HEK293 (cell line): ENCODE results near the gene CAMSAP3.

Experiments
- CTCF ChIA-PET: fragments of 350-600 bp; formaldehyde crosslinking; extraction: SDS; loops from one replicate; lab custom pipeline; 2021; ENCODE audit warnings: antibody characterized with exemption; lab: Yijun Ruan, JAX
- POLR2A ChIA-PET: fragments of 300-600 bp; formaldehyde crosslinking; extraction: SDS; loops from one replicate; lab custom pipeline; 2020; ENCODE audit warnings: antibody characterized with exemption, inconsistent platforms; lab: Yijun Ruan, JAX
- H3K27ac ChIP-seq: fragments of 200-500 bp; sonication (Bioruptor generic); 2 replicates; pipeline ENCODE4 v1.5.1; 2014; ENCODE audit warnings: low read depth, low read length, control low read depth, inconsistent platforms; ENCODE audit errors: extremely low read depth
- H3K36me3 ChIP-seq, 2 experiments: fragments of 200-500 bp in 1 of 2; sonication (Bioruptor generic) in 1 of 2; 1 replicate in 1 of 2; 2 replicates in 1 of 2; pipeline ENCODE4 v1.5.1; 2014 to 2017; ENCODE audit warnings: inconsistent platforms in 2 of 2, low read length in 2 of 2; ENCODE audit not compliant: control insufficient read depth in 2 of 2, insufficient read depth in 1 of 2
- H3K4me1 ChIP-seq: fragments of 200-500 bp; sonication (Bioruptor generic); 2 replicates; pipeline ENCODE4 v1.5.1; 2014; ENCODE audit warnings: mild to moderate bottlenecking, low read length, inconsistent platforms; ENCODE audit not compliant: control insufficient read depth, insufficient read depth
- H3K4me3 ChIP-seq: 2 replicates; pipeline ENCODE4 v1.5.1; 2011; ENCODE audit warnings: low read depth, mild to moderate bottlenecking, control low read depth, low read length, moderate library complexity
- H3K9me3 ChIP-seq: fragments of 200-500 bp; sonication (Bioruptor generic); 2 replicates; pipeline ENCODE4 v1.5.1; 2014; ENCODE audit warnings: low read depth, low read length, inconsistent platforms; ENCODE audit not compliant: control insufficient read depth, insufficient read depth
- FEZF1 ChIP-seq: fragments of 450-650 bp; formaldehyde crosslinking; IDR thresholded peaks from 2 replicates; pipeline ENCODE4 v1.5.1; 2016; ENCODE audit warnings: missing biosample characterization, missing genetic modification characterization
- GLIS2 ChIP-seq: fragments of 450-650 bp; formaldehyde crosslinking; IDR thresholded peaks from 2 replicates; pipeline ENCODE4 v1.5.1; 2016; ENCODE audit warnings: missing biosample characterization, missing genetic modification characterization
- HOXD13 ChIP-seq: sonication (generic); formaldehyde crosslinking; IDR thresholded peaks from 2 replicates; pipeline ENCODE4 v1.8.0; 2022; ENCODE audit warnings: missing genetic modification reagents, borderline replicate concordance
- KLF10 ChIP-seq: fragments of 450-650 bp; IDR thresholded peaks from 2 replicates; pipeline ENCODE4 v1.5.1; 2018; ENCODE audit warnings: missing biosample characterization, mild to moderate bottlenecking, missing genetic modification characterization
- KLF17 ChIP-seq: fragments of 450-650 bp; formaldehyde crosslinking; IDR thresholded peaks from 2 replicates; pipeline ENCODE4 v1.5.1; 2016; ENCODE audit warnings: missing biosample characterization, missing genetic modification characterization
- SCRT1 ChIP-seq: fragments of 450-650 bp; formaldehyde crosslinking; IDR thresholded peaks from 2 replicates; pipeline ENCODE4 v1.5.1; 2016; ENCODE audit warnings: missing biosample characterization, missing genetic modification characterization, borderline replicate concordance
- SP2 ChIP-seq: fragments of 450-650 bp; formaldehyde crosslinking; IDR thresholded peaks from 2 replicates; pipeline ENCODE4 v1.5.1; 2016; ENCODE audit warnings: missing biosample characterization, missing genetic modification characterization
- SP3 ChIP-seq: fragments of 450-650 bp; formaldehyde crosslinking; IDR thresholded peaks from 2 replicates; pipeline ENCODE4 v1.5.1; 2016; ENCODE audit warnings: missing biosample characterization, missing genetic modification characterization
- ZBTB17 ChIP-seq: fragments of 450-650 bp; formaldehyde crosslinking; IDR thresholded peaks from 2 replicates; pipeline ENCODE4 v1.5.1; 2016; ENCODE audit warnings: missing biosample characterization, missing genetic modification characterization
- ZFP3 ChIP-seq: fragments of 450-650 bp; formaldehyde crosslinking; IDR thresholded peaks from 2 replicates; pipeline ENCODE4 v1.5.1; 2016; ENCODE audit warnings: low read depth, missing biosample characterization, missing genetic modification characterization
- ZIC2 ChIP-seq: fragments of 450-650 bp; formaldehyde crosslinking; IDR thresholded peaks from 2 replicates; pipeline ENCODE4 v1.5.1; 2016; ENCODE audit warnings: missing biosample characterization, missing genetic modification characterization
- ZNF112 ChIP-seq: fragments of 450-650 bp; formaldehyde crosslinking; IDR thresholded peaks from 2 replicates; pipeline ENCODE4 v1.5.0; 2017; ENCODE audit warnings: missing biosample characterization, missing genetic modification characterization
- ZNF175 ChIP-seq: fragments of 450-650 bp; formaldehyde crosslinking; IDR thresholded peaks from 2 replicates; pipeline ENCODE4 v1.5.1; 2016; ENCODE audit warnings: missing biosample characterization, missing genetic modification characterization
- ZNF2 ChIP-seq: fragments of 450-650 bp; formaldehyde crosslinking; IDR thresholded peaks from 2 replicates; pipeline ENCODE4 v1.5.1; 2016; ENCODE audit warnings: missing biosample characterization, missing genetic modification characterization
- ZNF221 ChIP-seq: fragments of 450-650 bp; formaldehyde crosslinking; IDR thresholded peaks from 2 replicates; pipeline ENCODE4 v1.5.1; 2017; ENCODE audit warnings: missing biosample characterization, missing genetic modification characterization, borderline replicate concordance
- ZNF223 ChIP-seq: fragments of 450-650 bp; formaldehyde crosslinking; IDR thresholded peaks from 2 replicates; pipeline ENCODE4 v1.5.1; 2016; ENCODE audit warnings: missing biosample characterization, missing genetic modification characterization
- ZNF366 ChIP-seq: fragments of 450-650 bp; formaldehyde crosslinking; conservative IDR thresholded peaks from 2 replicates; pipeline ENCODE4 v1.5.1; 2016; ENCODE audit warnings: missing biosample characterization, missing genetic modification characterization
- ZNF426 ChIP-seq: fragments of 450-650 bp; formaldehyde crosslinking; IDR thresholded peaks from 2 replicates; pipeline ENCODE4 v1.5.1; 2017; ENCODE audit warnings: missing biosample characterization, missing genetic modification characterization, mild to moderate bottlenecking, inconsistent platforms, moderate library complexity
- ZNF558 ChIP-seq: fragments of 450-650 bp; formaldehyde crosslinking; IDR thresholded peaks from 2 replicates; pipeline ENCODE4 v1.5.1; 2016; ENCODE audit warnings: missing biosample characterization, missing genetic modification characterization
- ZNF560 ChIP-seq: fragments of 450-650 bp; formaldehyde crosslinking; IDR thresholded peaks from 2 replicates; pipeline ENCODE4 v1.5.1; 2017; ENCODE audit warnings: missing biosample characterization, missing genetic modification characterization, borderline replicate concordance
- ZNF596 ChIP-seq: fragments of 450-650 bp; IDR thresholded peaks from 2 replicates; pipeline ENCODE4 v1.5.0; 2018; ENCODE audit warnings: missing biosample characterization, mild to moderate bottlenecking, missing genetic modification characterization, moderate library complexity
- ZNF600 ChIP-seq: fragments of 450-650 bp; formaldehyde crosslinking; IDR thresholded peaks from 2 replicates; pipeline ENCODE4 v1.5.1; 2016; ENCODE audit warnings: missing biosample characterization, missing genetic modification characterization
- ZNF610 ChIP-seq: fragments of 450-650 bp; formaldehyde crosslinking; IDR thresholded peaks from 2 replicates; pipeline ENCODE4 v1.5.1; 2016; ENCODE audit warnings: missing biosample characterization, missing genetic modification characterization, borderline replicate concordance
- ZNF624 ChIP-seq: fragments of 450-650 bp; formaldehyde crosslinking; IDR thresholded peaks from 2 replicates; pipeline ENCODE4 v1.5.1; 2017; ENCODE audit warnings: missing biosample characterization, missing genetic modification characterization
- ZNF677 ChIP-seq: fragments of 450-650 bp; IDR thresholded peaks from 2 replicates; pipeline ENCODE4 v1.5.0; 2018; ENCODE audit warnings: missing biosample characterization, mild to moderate bottlenecking, missing genetic modification characterization, moderate library complexity
- TF ChIP-seq, protein P1 (sequence below): fragments of 450-650 bp; formaldehyde crosslinking; IDR thresholded peaks from 2 replicates; pipeline ENCODE4 v1.5.1; 2016; ENCODE audit warnings: missing biosample characterization, missing genetic modification characterization
- TF ChIP-seq, protein P2 (sequence below): fragments of 450-650 bp; formaldehyde crosslinking; IDR thresholded peaks from 2 replicates; pipeline ENCODE4 v1.5.1; 2016; ENCODE audit warnings: missing biosample characterization, missing genetic modification characterization, low read depth
- TF ChIP-seq, protein P3 (sequence below): fragments of 450-650 bp; formaldehyde crosslinking; IDR thresholded peaks from 2 replicates; pipeline ENCODE4 v1.5.1; 2017; ENCODE audit warnings: missing biosample characterization, missing genetic modification characterization

The CAMSAP3 gene

DNA sequence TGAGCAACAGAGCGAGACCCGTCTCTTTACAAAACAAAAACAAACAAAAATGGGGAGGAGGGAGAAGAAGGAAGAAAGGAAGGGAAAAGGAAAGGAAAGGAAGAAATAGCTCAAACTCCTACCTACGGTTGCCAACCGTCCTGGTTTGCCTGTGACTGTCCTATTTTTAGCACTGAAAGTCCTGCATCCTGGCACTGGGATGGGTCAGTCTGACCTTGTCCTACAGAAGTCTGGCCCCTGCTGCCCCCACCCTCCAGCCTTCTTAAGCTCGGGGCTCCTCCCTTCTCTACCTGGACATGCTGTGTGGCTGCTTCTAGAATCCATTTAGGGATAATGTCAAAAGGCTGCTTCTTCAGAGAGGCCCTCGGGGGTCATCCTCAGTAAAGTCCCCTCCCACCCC, 40.0 kb downstream of the CAMSAP3 start:
- ChIA-PET POLR2A (interaction anchor here (0.6 to 1.1 kb wide), 4 partner anchors 8 to 1513 kb away, joined by 3 to 4 read pairs (median 3); partner anchors contain the start of gene TRAPPC5), CTCF (interaction anchor here (0.6 to 0.7 kb wide), 2 partner anchors 175 to 264 kb away, joined by 3 read pairs; no protein-coding TSS in a partner anchor)
- Histone ChIP-seq H3K4me3 (no peak overlapping the region), H3K4me1 (peaks cover 1% of the 10 kb centered on the region; the same call in 1 of the 2 replicates), H3K36me3 (peaks cover 7 to 18% of the 10 kb centered on the region in 2 experiments; a peak in 2 of 3 replicates), H3K27ac (no peak overlapping the region), H3K9me3 (no peaks in the 10 kb centered on the region)
- no peak for TF ChIP-seq ZFP3 (tag by site-specific recombination)
- TF ChIP-seq ZNF366 (tag by site-specific recombination): peak; percentile 57

- H3K4me3 ChIP-seq: no peak overlapping the region; the same call in 1 of the 2 replicates
- CTCF ChIA-PET: no interaction called here
- no peaks in the 10 kb centered on the region for H3K9me3 ChIP-seq
- H3K27ac ChIP-seq: no peak overlapping the region; the same call in 1 of the 2 replicates
- TF ChIP-seq ZNF426 (tag by site-specific recombination) (no peak), ZNF624 (tag by site-specific recombination) (no peak), KLF17 (tag by site-specific recombination) (no peak), SCRT1 (tag by site-specific recombination) (no peak), ZNF223 (no peak), ZNF600 (no peak), SP2 (tag by site-specific recombination) (no peak), ZNF610 (tag by site-specific recombination) (no peak), ZNF2 (tag by site-specific recombination) (no peak), ZNF112 (tag by site-specific recombination) (no peak), ZNF596 (tag by site-specific recombination) (no peak), ZIC2 (tag by site-specific recombination) (no peak), ZNF560 (no peak)
- TF ChIP-seq, protein P1, sequence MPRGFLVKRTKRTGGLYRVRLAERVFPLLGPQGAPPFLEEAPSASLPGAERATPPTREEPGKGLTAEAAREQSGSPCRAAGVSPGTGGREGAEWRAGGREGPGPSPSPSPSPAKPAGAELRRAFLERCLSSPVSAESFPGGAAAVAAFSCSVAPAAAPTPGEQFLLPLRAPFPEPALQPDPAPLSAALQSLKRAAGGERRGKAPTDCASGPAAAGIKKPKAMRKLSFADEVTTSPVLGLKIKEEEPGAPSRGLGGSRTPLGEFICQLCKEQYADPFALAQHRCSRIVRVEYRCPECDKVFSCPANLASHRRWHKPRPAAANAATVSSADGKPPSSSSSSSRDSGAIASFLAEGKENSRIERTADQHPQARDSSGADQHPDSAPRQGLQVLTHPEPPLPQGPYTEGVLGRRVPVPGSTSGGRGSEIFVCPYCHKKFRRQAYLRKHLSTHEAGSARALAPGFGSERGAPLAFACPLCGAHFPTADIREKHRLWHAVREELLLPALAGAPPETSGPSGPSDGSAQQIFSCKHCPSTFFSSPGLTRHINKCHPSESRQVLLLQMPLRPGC: no peak
- TF ChIP-seq, protein P2, sequence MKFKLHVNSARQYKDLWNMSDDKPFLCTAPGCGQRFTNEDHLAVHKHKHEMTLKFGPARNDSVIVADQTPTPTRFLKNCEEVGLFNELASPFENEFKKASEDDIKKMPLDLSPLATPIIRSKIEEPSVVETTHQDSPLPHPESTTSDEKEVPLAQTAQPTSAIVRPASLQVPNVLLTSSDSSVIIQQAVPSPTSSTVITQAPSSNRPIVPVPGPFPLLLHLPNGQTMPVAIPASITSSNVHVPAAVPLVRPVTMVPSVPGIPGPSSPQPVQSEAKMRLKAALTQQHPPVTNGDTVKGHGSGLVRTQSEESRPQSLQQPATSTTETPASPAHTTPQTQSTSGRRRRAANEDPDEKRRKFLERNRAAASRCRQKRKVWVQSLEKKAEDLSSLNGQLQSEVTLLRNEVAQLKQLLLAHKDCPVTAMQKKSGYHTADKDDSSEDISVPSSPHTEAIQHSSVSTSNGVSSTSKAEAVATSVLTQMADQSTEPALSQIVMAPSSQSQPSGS (tag by site-specific recombination): no peak
- no peaks in the 10 kb centered on the region for H3K4me1 ChIP-seq
- H3K36me3 ChIP-seq: peaks cover 7 to 18% of the 10 kb centered on the region in 2 experiments; a peak in 2 of 3 replicates
- POLR2A ChIA-PET: interaction anchor here (0.6 kb wide), 1 partner anchor 138 kb away, joined by 3 read pairs; no protein-coding TSS in a partner anchor
Observed at GRCh38 chr19:7636317-7636690, 40.6 kb downstream of the CAMSAP3 start.

DNA sequence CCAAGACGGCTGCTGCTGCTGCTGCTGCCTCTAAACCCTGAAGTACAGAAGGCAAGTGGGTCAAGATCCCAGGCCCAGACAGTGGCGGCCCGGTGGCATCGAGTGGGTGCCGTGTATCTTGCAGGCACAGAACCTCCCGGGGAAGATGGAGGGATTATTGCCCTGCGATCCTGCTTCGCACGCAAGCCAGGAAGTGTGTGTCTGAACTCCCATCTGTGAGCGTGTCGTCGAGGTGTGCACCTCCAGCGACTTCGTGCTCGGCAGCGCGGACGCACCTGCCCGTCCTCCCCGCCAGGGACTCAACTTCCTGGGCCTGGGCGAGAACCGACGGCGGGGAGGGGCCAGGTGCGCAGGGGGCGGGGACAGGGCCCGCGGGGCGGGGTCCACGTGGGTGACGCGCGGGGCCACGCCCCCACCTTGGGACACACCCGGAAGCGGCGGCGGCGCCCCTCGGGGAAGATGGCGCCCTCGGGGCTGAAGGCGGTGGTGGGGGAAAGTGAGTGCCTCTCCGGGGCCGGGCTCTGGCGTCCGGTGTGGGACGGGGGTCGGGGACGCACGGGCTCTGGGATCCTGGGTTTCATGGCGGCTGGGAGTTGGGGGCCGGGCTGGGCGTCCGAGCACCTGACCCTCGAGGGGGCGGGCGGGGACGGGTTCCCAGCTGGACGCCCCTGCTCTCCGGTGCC, 41.2 kb downstream of the CAMSAP3 start, which contains the start of gene STXBP2:
STXBP2 (plus strand) TSS at position 420 of the 683 bp plus-strand sequence; CDS start at position 460, 40 bp downstream.
- Histone ChIP-seq H3K27ac (peak within 1 kb of the TSS; percentile 29; the same call in 1 of the 2 replicates), H3K9me3 (no peaks in the 10 kb centered on the region), H3K4me3 (peak within 1 kb of the TSS; percentile 83), H3K36me3 (peaks cover 7 to 15% of the 10 kb centered on the region in 2 experiments; a peak in 2 of 3 replicates), H3K4me1 (no peaks in the 10 kb centered on the region)
- ChIA-PET CTCF (interaction anchor here (0.5 to 2.0 kb wide), 3 partner anchors 44 to 68 kb away, joined by 3 to 7 read pairs (median 5); partner anchors contain the start of gene TRAPPC5), POLR2A (interaction anchor here (1.4 kb wide), 2 partner anchors 7 to 13 kb away, joined by 6 to 7 read pairs; partner anchors contain the start of genes PET100 and XAB2)
- TF ChIP-seq GLIS2 (tag by site-specific recombination) (no peak), ZBTB17 (peak; percentile 99), SP3 (tag by site-specific recombination) (peak; percentile 82), ZNF175 (tag by site-specific recombination) (no peak), FEZF1 (tag by site-specific recombination) (no peak), HOXD13 (CRISPR knock-in tag) (no peak), KLF10 (peak; percentile 58; the same call in 1 of the 2 replicates), ZNF677 (tag by site-specific recombination) (no peak), ZNF558 (tag by site-specific recombination) (no peak), ZNF221 (tag by site-specific recombination) (no peak)
- TF ChIP-seq, protein P3, sequence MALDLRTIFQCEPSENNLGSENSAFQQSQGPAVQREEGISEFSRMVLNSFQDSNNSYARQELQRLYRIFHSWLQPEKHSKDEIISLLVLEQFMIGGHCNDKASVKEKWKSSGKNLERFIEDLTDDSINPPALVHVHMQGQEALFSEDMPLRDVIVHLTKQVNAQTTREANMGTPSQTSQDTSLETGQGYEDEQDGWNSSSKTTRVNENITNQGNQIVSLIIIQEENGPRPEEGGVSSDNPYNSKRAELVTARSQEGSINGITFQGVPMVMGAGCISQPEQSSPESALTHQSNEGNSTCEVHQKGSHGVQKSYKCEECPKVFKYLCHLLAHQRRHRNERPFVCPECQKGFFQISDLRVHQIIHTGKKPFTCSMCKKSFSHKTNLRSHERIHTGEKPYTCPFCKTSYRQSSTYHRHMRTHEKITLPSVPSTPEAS (tag by site-specific recombination): no peak
